HG03196 (cell line): Measurements from ENCODE around the gene WFS1.

Experiments used
- ATAC-seq: cut with Tn5 transposase; IDR thresholded peaks from one replicate; pipeline ENCODE4 v1.9.1; 2021; ENCODE audit not compliant: unreplicated experiment

Gene WFS1

GRCh38 chr4:6279582-6280289, 10.1 kb downstream of the WFS1 start:
- ATAC-seq, result no peak

- ATAC-seq, result no peak
These were observed 10.8 kb downstream of the WFS1 start for GRCh38 chr4:6280365-6280996.

- no peak for ATAC-seq
These were observed 12.0 kb downstream of the WFS1 start for GRCh38 chr4:6281436-6282313.

GRCh38 chr4:6282314-6282771, 12.7 kb downstream of the WFS1 start:
- ATAC-seq, result no peak

GRCh38 chr4:6283282-6283681, 13.6 kb downstream of the WFS1 start:
- no peak for ATAC-seq

- ATAC-seq, result no peak
These were observed 17.6 kb downstream of the WFS1 start for GRCh38 chr4:6287017-6287788.

- no peak for ATAC-seq
These were observed 18.7 kb downstream of the WFS1 start for GRCh38 chr4:6288342-6288741.

GRCh38 chr4:6288871-6289270, 19.2 kb downstream of the WFS1 start:
- ATAC-seq, result no peak

GRCh38 chr4:6290256-6290655, 20.6 kb downstream of the WFS1 start:
- no peak for ATAC-seq

- no peak for ATAC-seq
These were observed 21.3 kb downstream of the WFS1 start for GRCh38 chr4:6290769-6291547.

- ATAC-seq, result no peak
These were observed 22.2 kb downstream of the WFS1 start for GRCh38 chr4:6291784-6292297.

- ATAC-seq, result no peak
These were observed 22.9 kb downstream of the WFS1 start for GRCh38 chr4:6292376-6293096.

- no peak for ATAC-seq
These were observed 23.4 kb downstream of the WFS1 start for GRCh38 chr4:6293097-6293445.

GRCh38 chr4:6293661-6294060, 24.0 kb downstream of the WFS1 start:
- no peak for ATAC-seq

- no peak for ATAC-seq
These were observed 25.2 kb downstream of the WFS1 start for GRCh38 chr4:6294705-6295421.

- ATAC-seq, result no peak
These were observed 25.8 kb downstream of the WFS1 start for GRCh38 chr4:6295495-6295894.

GRCh38 chr4:6296026-6296425, 26.4 kb downstream of the WFS1 start:
- ATAC-seq, result no peak

- no peak for ATAC-seq
These were observed 27.7 kb downstream of the WFS1 start for GRCh38 chr4:6297266-6297815.
